RWPE2 (cell line): Measurements from ENCODE around the gene MTERF4.
A peak's percentile ranks its signal among the peaks of the same experiment; 100 is the strongest.

Source experiments
- ATAC-seq: fragments of 200-7000 bp; cut with Tn5 transposase; 3 replicates; pipeline ENCODE4 v1.9.1; 2021; ENCODE audit warnings: low read depth
- DNase-seq: peaks from one replicate; pipeline ENCODE4 v3.0.0-alpha.2; 2020; ENCODE audit warnings: low spot score
- H3K27ac ChIP-seq: fragments of 450-650 bp; 2 replicates; pipeline ENCODE4 v1.5.1; 2017; ENCODE audit warnings: mild to moderate bottlenecking; ENCODE audit not compliant: poor library complexity, severe bottlenecking
- H3K27me3 ChIP-seq: fragments of 250-450 bp; sonication (Bioruptor Pico); 2 replicates; pipeline ENCODE4 v1.5.1; 2021; ENCODE audit warnings: mild to moderate bottlenecking, moderate library complexity; ENCODE audit not compliant: insufficient read depth, poor library complexity, severe bottlenecking
- H3K36me3 ChIP-seq: fragments of 250-450 bp; sonication (Bioruptor Pico); 2 replicates; pipeline ENCODE4 v1.5.1; 2020; ENCODE audit warnings: low read depth, mild to moderate bottlenecking, moderate library complexity
- H3K4me1 ChIP-seq: fragments of 250-450 bp; sonication (Bioruptor Pico); 2 replicates; pipeline ENCODE4 v1.5.1; 2021; ENCODE audit warnings: mild to moderate bottlenecking, moderate library complexity; ENCODE audit not compliant: insufficient read depth, poor library complexity, severe bottlenecking
- H3K4me3 ChIP-seq: fragments of 250-450 bp; sonication (Bioruptor Pico); 2 replicates; pipeline ENCODE4 v1.5.1; 2021; ENCODE audit warnings: mild to moderate bottlenecking, moderate library complexity; ENCODE audit not compliant: severe bottlenecking
- H3K9me3 ChIP-seq: fragments of 250-450 bp; sonication (Bioruptor Pico); 2 replicates; pipeline ENCODE4 v1.5.1; 2021; ENCODE audit warnings: mild to moderate bottlenecking, moderate library complexity; ENCODE audit not compliant: severe bottlenecking
- TF ChIP-seq, protein P1 (sequence below): fragments of 450-650 bp; IDR thresholded peaks from one replicate; pipeline ENCODE4 v1.5.1; 2017; ENCODE audit warnings: mild to moderate bottlenecking, moderate library complexity; ENCODE audit not compliant: poor library complexity, severe bottlenecking

Gene MTERF4

GRCh38 chr2:241148891-241149674 lies 47.0 kb upstream of the MTERF4 start, which contains the start of gene PASK:
PASK (minus strand) TSS chr2:241149472; CDS start chr2:241143032, 6,440 bp downstream.
- Histone ChIP-seq H3K4me3 (peak within 1 kb of the TSS; percentile 75), H3K36me3 (no peaks in the 10 kb centered on the region), H3K9me3 (no peaks in the 10 kb centered on the region), H3K27ac (peak within 1 kb of the TSS; percentile 34), H3K4me1 (peaks cover 6% of the 10 kb centered on the region), H3K27me3 (no peaks in the 10 kb centered on the region)
- TF ChIP-seq, protein P1, sequence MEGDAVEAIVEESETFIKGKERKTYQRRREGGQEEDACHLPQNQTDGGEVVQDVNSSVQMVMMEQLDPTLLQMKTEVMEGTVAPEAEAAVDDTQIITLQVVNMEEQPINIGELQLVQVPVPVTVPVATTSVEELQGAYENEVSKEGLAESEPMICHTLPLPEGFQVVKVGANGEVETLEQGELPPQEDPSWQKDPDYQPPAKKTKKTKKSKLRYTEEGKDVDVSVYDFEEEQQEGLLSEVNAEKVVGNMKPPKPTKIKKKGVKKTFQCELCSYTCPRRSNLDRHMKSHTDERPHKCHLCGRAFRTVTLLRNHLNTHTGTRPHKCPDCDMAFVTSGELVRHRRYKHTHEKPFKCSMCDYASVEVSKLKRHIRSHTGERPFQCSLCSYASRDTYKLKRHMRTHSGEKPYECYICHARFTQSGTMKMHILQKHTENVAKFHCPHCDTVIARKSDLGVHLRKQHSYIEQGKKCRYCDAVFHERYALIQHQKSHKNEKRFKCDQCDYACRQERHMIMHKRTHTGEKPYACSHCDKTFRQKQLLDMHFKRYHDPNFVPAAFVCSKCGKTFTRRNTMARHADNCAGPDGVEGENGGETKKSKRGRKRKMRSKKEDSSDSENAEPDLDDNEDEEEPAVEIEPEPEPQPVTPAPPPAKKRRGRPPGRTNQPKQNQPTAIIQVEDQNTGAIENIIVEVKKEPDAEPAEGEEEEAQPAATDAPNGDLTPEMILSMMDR, result peak; percentile 1
- peak; percentile 89 for ATAC-seq
- DNase-seq, result peak; percentile 98

GRCh38 chr2:241148239-241148638 lies 46.2 kb upstream of the MTERF4 start:
- H3K27me3 ChIP-seq, result no peaks in the 10 kb centered on the region
- DNase-seq, result no peak
- peak overlapping the region; percentile 75 for H3K4me3 ChIP-seq
- TF ChIP-seq, protein P1, result no peak
- peaks cover 6% of the 10 kb centered on the region for H3K4me1 ChIP-seq
- no peak for ATAC-seq
- H3K36me3 ChIP-seq, result no peaks in the 10 kb centered on the region
- no peak overlapping the region for H3K27ac ChIP-seq
- H3K9me3 ChIP-seq, result no peaks in the 10 kb centered on the region

DNA sequence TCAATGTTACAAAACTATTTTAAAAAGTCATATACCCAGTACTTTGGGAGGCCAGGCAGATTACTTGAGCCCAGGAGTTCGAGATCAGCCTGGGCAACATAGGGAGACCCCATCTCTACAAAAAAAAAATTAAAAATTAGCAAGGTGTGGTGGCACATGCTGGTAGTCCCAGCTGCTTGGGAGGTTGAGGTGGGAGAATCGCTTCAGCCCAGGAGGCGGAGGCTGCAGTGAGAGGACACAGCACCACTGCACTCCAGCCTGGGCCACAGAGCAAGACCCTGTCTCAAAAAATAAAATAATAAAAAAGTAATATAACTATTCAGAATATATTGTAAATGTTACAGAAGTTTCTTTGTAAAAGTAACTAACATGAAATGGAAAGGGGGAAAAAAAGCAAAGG lies 45.2 kb upstream of the MTERF4 start:
- Histone ChIP-seq H3K4me1 (peaks cover 6% of the 10 kb centered on the region), H3K4me3 (no peak overlapping the region), H3K9me3 (no peaks in the 10 kb centered on the region), H3K27ac (no peak overlapping the region), H3K36me3 (no peaks in the 10 kb centered on the region), H3K27me3 (no peaks in the 10 kb centered on the region)
- DNase-seq (no peak), ATAC-seq (no peak)
- TF ChIP-seq, protein P1, result no peak

DNA sequence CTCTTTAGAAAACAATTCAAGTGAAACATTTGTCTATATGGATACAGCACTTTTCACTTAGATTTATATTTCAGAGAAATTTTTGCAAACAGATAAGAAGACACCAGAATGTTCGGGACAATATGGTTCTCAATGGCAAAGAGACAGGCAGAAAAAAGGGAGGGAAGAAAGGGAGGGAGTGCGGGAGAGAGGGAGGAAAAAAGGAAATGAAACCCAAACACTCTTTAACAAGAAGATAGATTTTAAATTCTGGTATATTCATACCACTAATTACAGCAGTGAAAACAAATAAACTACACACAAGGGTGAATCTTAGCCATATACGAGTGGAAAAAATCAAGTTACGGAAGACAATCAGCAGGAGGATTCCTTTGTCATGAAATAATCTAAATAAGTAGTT lies 44.2 kb upstream of the MTERF4 start:
- Histone ChIP-seq H3K4me1 (peaks cover 6% of the 10 kb centered on the region), H3K36me3 (no peaks in the 10 kb centered on the region), H3K9me3 (no peaks in the 10 kb centered on the region), H3K27me3 (no peaks in the 10 kb centered on the region), H3K4me3 (no peak overlapping the region), H3K27ac (no peak overlapping the region)
- ATAC-seq (no peak), DNase-seq (no peak)
- TF ChIP-seq, protein P1, result no peak

GRCh38 chr2:241142593-241142992 lies 40.5 kb upstream of the MTERF4 start:
- H3K4me1 ChIP-seq, result no peaks in the 10 kb centered on the region
- H3K9me3 ChIP-seq, result no peaks in the 10 kb centered on the region
- no peak overlapping the region for H3K27ac ChIP-seq
- peaks cover 11% of the 10 kb centered on the region; the same call in 1 of the 2 replicates for H3K36me3 ChIP-seq
- DNase-seq (no peak), ATAC-seq (no peak)
- H3K4me3 ChIP-seq, result no peak overlapping the region
- TF ChIP-seq, protein P1, result no peak
- H3K27me3 ChIP-seq, result no peaks in the 10 kb centered on the region
